Psoas muscle (tissue), 8 donors: ENCODE results near the gene DNASE1. TPM values are rescaled to one million over a fixed set of nuclear protein-coding genes. Genes with fewer than 3 reads are reported as not detected.

Source experiments
- ATAC-seq, 4 donors: fragments of 200-7000 bp; cut with Tn5 transposase; one replicate each; pipeline ENCODE4 v1.9.1; 2020; ENCODE audit warnings: moderate library complexity in 3 of 4, mild to moderate bottlenecking in 2 of 4
- DNase-seq, 2 donors: peaks; one replicate each; pipeline ENCODE4 v3.0.0-alpha.2; 2020
- H3K27ac ChIP-seq: fragments of 200-600 bp; one replicate; pipeline ENCODE4 v1.8.0; 2022
- H3K27me3 ChIP-seq, 3 donors: fragments of 200-600 bp in 1 of 3; one replicate each; pipeline versions ENCODE4 v1.6.1 to v1.8.0; 2013 to 2022; ENCODE audit warnings: low read length in 2 of 3, mild to moderate bottlenecking in 2 of 3, moderate library complexity in 1 of 3; ENCODE audit not compliant: insufficient read depth in 3 of 3
- H3K36me3 ChIP-seq, 2 donors: fragments of 200-600 bp in 1 of 2; one replicate each; pipeline versions ENCODE4 v1.6.1 to v1.8.0; 2013 to 2022; ENCODE audit warnings: low read depth in 1 of 2, mild to moderate bottlenecking in 1 of 2, moderate library complexity in 1 of 2; ENCODE audit not compliant: insufficient read depth in 1 of 2
- H3K4me1 ChIP-seq: fragments of 200-600 bp; one replicate; pipeline ENCODE4 v1.8.0; 2022
- H3K4me3 ChIP-seq: fragments of 200-600 bp; one replicate; pipeline ENCODE4 v1.8.0; 2022; ENCODE audit warnings: mild to moderate bottlenecking
- H3K9me3 ChIP-seq: fragments of 200-600 bp; one replicate; pipeline ENCODE4 v1.8.0; 2022
- CTCF ChIP-seq: fragments of 200-600 bp; IDR thresholded peaks from one replicate; pipeline ENCODE4 v1.8.0; 2022; ENCODE audit warnings: antibody characterized with exemption
- WGBS, 3 donors: extraction: QIAGEN DNeasy Blood & Tissue Kit; methylation state at CpG; one replicate each; pipeline versions ENCODE4 v1.1.6 to v1.1.7; 2013; 5-methylcytosine and 5-hydroxymethylcytosine counted together
- intact Hi-C, 2 donors: fragments of 100-400 bp; cut with DNase I; formaldehyde crosslinking; loops; one replicate each; pipeline versions ENCODE4 v1.11.0 to v1.14.2; 2022
- polyA plus RNA-seq, 3 donors: library from polyadenylated mRNA; stranded (reverse); fragments of 200-250 nt; gene quantifications; one replicate each; pipeline ENCODE4 v1.2.3, GENCODE V29; 2013
- total RNA-seq, 4 donors: library from RNA; stranded (reverse); fragmentation: NEBNext Ultra II Directional in 2 of 4; extraction: Animal tissue kit (Norgen Biotek cat#: 25700) in 2 of 4; gene quantifications; one replicate each; pipeline versions ENCODE4 v1.2.1 to v1.2.4, GENCODE V29; 2021 to 2023
- donor health status: healthy with polysubstance abuse.
- donor health status: DM: no; HTN: no; CAD: no; lungs with moderate emphysema.
- donor health status: Bipolar disorder and iron deficiency.
- donor health status: healthy.
- donor health status: DM: yes; HTN: yes; CAD: no.
- donor health status: DM: no; HTN: no; CAD: no.
- donor health status: DM: no; HTN: no; CAD: no.
- donor health status: DM: yes; HTN: yes; CAD: no.

The DNASE1 gene
- total and polyA plus RNA-seq, 7 donors = 0.46 to 7.3 (median 3.1) TPM

- Histone ChIP-seq H3K4me1 (peaks cover 15% of the 10 kb centered on the region), H3K27me3 (no peaks in the 10 kb centered on the region), H3K36me3 (peaks cover 0 to 17% of the 10 kb centered on the region in 2 donors), H3K4me3 (no peak overlapping the region), H3K9me3 (no peaks in the 10 kb centered on the region), H3K27ac (peak overlapping the region; percentile 72)
- TF ChIP-seq CTCF = no peak
- intact Hi-C loops = no loop called here
- ATAC-seq (no peak), DNase-seq (no peak)
- WGBS, 3 donors = 56 to 75% (median 74%) methylated on average over 6 of the region's 6 CpGs
These were observed 9.4 kb upstream of the DNASE1 start for GRCh38 chr16:3645108-3645503.

GRCh38 chr16:3645504-3646347 is 8.8 kb upstream of the DNASE1 start:
- peak; percentile 34 to 56 (median 44) for ATAC-seq
- intact Hi-C loops = no loop called here
- no peak for TF ChIP-seq CTCF
- Histone ChIP-seq H3K4me1 (peaks cover 15% of the 10 kb centered on the region), H3K4me3 (no peak overlapping the region), H3K27ac (peak overlapping the region; percentile 72), H3K36me3 (peaks cover 0 to 19% of the 10 kb centered on the region in 2 donors), H3K9me3 (no peaks in the 10 kb centered on the region), H3K27me3 (no peaks in the 10 kb centered on the region)
- no peak for DNase-seq
- WGBS, 3 donors = 52 to 66% (median 58%) methylated on average over 19 of the region's 19 CpGs

GRCh38 chr16:3646348-3646920 is 8.1 kb upstream of the DNASE1 start:
- H3K27ac ChIP-seq = peak overlapping the region; percentile 72
- 29 to 43% (median 42%) methylated on average over 15 of the region's 15 CpGs for WGBS, 3 donors
- H3K36me3 ChIP-seq = peaks cover 0 to 19% of the 10 kb centered on the region in 2 donors
- no peaks in the 10 kb centered on the region for H3K9me3 ChIP-seq
- TF ChIP-seq CTCF = no peak
- H3K4me1 ChIP-seq = peaks cover 15% of the 10 kb centered on the region
- ATAC-seq = peak; percentile 83 to 91 (median 90)
- no peaks in the 10 kb centered on the region for H3K27me3 ChIP-seq
- intact Hi-C loops = no loop called here
- DNase-seq = no peak
- H3K4me3 ChIP-seq = no peak overlapping the region

- Histone ChIP-seq H3K4me1 (peaks cover 13% of the 10 kb centered on the region), H3K27me3 (no peaks in the 10 kb centered on the region), H3K36me3 (peaks cover 0 to 31% of the 10 kb centered on the region in 2 donors), H3K9me3 (no peaks in the 10 kb centered on the region), H3K27ac (no peak overlapping the region), H3K4me3 (no peak overlapping the region)
- intact Hi-C loops = no loop called here
- 86 to 89% (median 89%) methylated on average over 13 of the region's 13 CpGs for WGBS, 3 donors
- no peak for DNase-seq
- no peak for TF ChIP-seq CTCF
- ATAC-seq = no peak
These were observed 3.7 kb upstream of the DNASE1 start for GRCh38 chr16:3650631-3651265.
